C4-2B (cell line): ENCODE data around the gene DNAJC18.
"Not testable (repeated sequence)": the region's sequence is repeated elsewhere in the genome, so short reads cannot be mapped to it uniquely, and the experiment has no call there.

Source experiments
- ZFX ChIP-seq: fragments of 450-650 bp; IDR thresholded peaks from 2 replicates; pipeline ENCODE4 v1.6.1; 2017
- TF ChIP-seq, protein P1 (sequence below): fragments of 450-650 bp; conservative IDR thresholded peaks from 2 replicates; pipeline ENCODE4 v1.5.1; 2017; ENCODE audit warnings: mild to moderate bottlenecking

DNA sequence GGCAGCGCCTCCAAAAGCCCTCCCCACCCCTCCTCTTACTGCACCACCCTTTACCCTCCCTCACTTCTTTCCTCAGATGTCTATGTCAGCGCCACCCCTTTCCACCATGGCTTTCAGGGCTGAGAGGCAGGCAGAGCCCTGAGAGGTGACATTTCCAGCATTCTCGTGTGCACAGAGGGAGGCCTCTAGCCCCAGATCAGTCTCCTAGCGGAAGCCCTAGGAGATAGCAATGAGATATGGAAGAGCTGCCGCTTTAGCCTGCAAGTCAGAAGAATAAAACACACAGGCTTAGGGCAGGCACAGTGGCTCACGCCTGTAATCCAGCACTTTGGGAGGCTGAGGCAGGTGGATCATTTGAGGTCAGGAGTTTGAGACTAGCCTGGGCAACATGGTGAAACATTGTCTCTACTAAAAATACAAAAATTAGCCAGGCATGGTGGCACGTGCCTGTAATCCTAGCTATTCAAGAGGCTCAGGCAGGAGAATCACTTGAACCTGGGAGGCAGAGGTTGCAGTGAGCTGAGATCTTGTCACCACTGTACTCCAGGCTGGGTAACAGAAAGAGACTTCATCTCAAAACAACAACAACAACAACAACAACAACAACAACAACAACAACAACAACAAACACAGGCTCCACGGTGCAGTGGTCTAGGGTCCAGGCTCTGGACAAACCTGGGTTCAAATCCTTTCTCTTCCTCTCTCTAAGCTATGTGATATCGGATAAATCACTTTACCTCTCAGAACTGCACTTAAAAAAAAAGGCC, 39.5 kb upstream of the DNAJC18 start:
- TF ChIP-seq, protein P1, sequence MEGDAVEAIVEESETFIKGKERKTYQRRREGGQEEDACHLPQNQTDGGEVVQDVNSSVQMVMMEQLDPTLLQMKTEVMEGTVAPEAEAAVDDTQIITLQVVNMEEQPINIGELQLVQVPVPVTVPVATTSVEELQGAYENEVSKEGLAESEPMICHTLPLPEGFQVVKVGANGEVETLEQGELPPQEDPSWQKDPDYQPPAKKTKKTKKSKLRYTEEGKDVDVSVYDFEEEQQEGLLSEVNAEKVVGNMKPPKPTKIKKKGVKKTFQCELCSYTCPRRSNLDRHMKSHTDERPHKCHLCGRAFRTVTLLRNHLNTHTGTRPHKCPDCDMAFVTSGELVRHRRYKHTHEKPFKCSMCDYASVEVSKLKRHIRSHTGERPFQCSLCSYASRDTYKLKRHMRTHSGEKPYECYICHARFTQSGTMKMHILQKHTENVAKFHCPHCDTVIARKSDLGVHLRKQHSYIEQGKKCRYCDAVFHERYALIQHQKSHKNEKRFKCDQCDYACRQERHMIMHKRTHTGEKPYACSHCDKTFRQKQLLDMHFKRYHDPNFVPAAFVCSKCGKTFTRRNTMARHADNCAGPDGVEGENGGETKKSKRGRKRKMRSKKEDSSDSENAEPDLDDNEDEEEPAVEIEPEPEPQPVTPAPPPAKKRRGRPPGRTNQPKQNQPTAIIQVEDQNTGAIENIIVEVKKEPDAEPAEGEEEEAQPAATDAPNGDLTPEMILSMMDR: not testable (repeated sequence)
- TF ChIP-seq ZFX: not testable (repeated sequence)
